ENCODE results near the gene CAPN2. TPM values are rescaled to one million over a fixed set of nuclear protein-coding genes. Genes with fewer than 3 reads are reported as not detected.
A peak's percentile ranks its signal among the peaks of the same experiment; 100 is the strongest.

Gene CAPN2
- total RNA-seq, 1 donor from 2014 or later = 353 TPM

- FAIRE-seq = no peak
- no peak for DNase-seq (ENCODE audit: low read depth)
- Histone ChIP-seq H3K36me3 (ENCODE audit: control insufficient read depth, insufficient read depth, low read length) (no peaks in the 10 kb centered on the region), H3K27me3 (ENCODE audit: control insufficient read depth, insufficient read depth, low read length) (no peaks in the 10 kb centered on the region), H3K4me3 (ENCODE audit: low read depth, low read length) (no peak overlapping the region)
- TF ChIP-seq CTCF (IDR thresholded peaks at IDR 0.05; ENCODE audit: insufficient read depth, low read length, severe bottlenecking) = no peak
These were observed 16.4 kb upstream of the CAPN2 start for GRCh38 chr1:223695941-223696340.

GRCh38 chr1:223700388-223700918, 11.9 kb upstream of the CAPN2 start:
- TF ChIP-seq CTCF (IDR thresholded peaks at IDR 0.05; ENCODE audit: insufficient read depth, low read length, severe bottlenecking) = no peak
- no peaks in the 10 kb centered on the region for H3K27me3 ChIP-seq (ENCODE audit: control insufficient read depth, insufficient read depth, low read length)
- no peak overlapping the region for H3K4me3 ChIP-seq (ENCODE audit: low read depth, low read length)
- no peaks in the 10 kb centered on the region for H3K36me3 ChIP-seq (ENCODE audit: control insufficient read depth, insufficient read depth, low read length)
- DNase-seq (ENCODE audit: low read depth) = no peak
- FAIRE-seq = no peak

- no peaks in the 10 kb centered on the region for H3K27me3 ChIP-seq (ENCODE audit: control insufficient read depth, insufficient read depth, low read length)
- no peak for TF ChIP-seq CTCF (IDR thresholded peaks at IDR 0.05; ENCODE audit: insufficient read depth, low read length, severe bottlenecking)
- DNase-seq (ENCODE audit: low read depth) (peak; percentile 97), FAIRE-seq (no peak)
- no peak overlapping the region for H3K4me3 ChIP-seq (ENCODE audit: low read depth, low read length)
- H3K36me3 ChIP-seq (ENCODE audit: control insufficient read depth, insufficient read depth, low read length) = no peaks in the 10 kb centered on the region
These were observed 11.2 kb upstream of the CAPN2 start for GRCh38 chr1:223700942-223701637.

GRCh38 chr1:223702735-223703667, 9.3 kb upstream of the CAPN2 start:
- Histone ChIP-seq H3K36me3 (ENCODE audit: control insufficient read depth, insufficient read depth, low read length) (no peaks in the 10 kb centered on the region), H3K27me3 (ENCODE audit: control insufficient read depth, insufficient read depth, low read length) (no peaks in the 10 kb centered on the region), H3K4me3 (ENCODE audit: low read depth, low read length) (no peak overlapping the region)
- DNase-seq (ENCODE audit: low read depth) = peak; percentile 81
- no peak for TF ChIP-seq CTCF (IDR thresholded peaks at IDR 0.05; ENCODE audit: insufficient read depth, low read length, severe bottlenecking)
- no peak for FAIRE-seq

- FAIRE-seq (no peak), DNase-seq (ENCODE audit: low read depth) (no peak)
- Histone ChIP-seq H3K36me3 (ENCODE audit: control insufficient read depth, insufficient read depth, low read length) (no peaks in the 10 kb centered on the region), H3K27me3 (ENCODE audit: control insufficient read depth, insufficient read depth, low read length) (no peaks in the 10 kb centered on the region), H3K4me3 (ENCODE audit: low read depth, low read length) (no peak overlapping the region)
- TF ChIP-seq CTCF (IDR thresholded peaks at IDR 0.05; ENCODE audit: insufficient read depth, low read length, severe bottlenecking) = no peak
These were observed 8.7 kb upstream of the CAPN2 start for GRCh38 chr1:223703668-223704013.
